H1 (cell line): Measurements from ENCODE around the gene ZNF385B. TPM values are rescaled to one million over a fixed set of nuclear protein-coding genes. Genes with fewer than 3 reads are reported as not detected.

Source experiments
- CTCF ChIA-PET: fragments of 300-600 bp; sonication (Branson Sonifier 250); formaldehyde crosslinking; loops from one replicate; lab custom pipeline; 2021; ENCODE audit not compliant: partially characterized antibody; lab: Charles Lee
- POLR2A ChIA-PET: fragments of 300-600 bp; sonication (Branson Sonifier 250); formaldehyde crosslinking; loops from one replicate; lab custom pipeline; 2021; ENCODE audit warnings: inconsistent platforms; ENCODE audit not compliant: partially characterized antibody; lab: Charles Lee
- DNase-seq, 2 experiments: peaks; one replicate each; pipeline versions ENCODE4 v3.0.0 to v3.0.0-alpha.2; 2010 to 2022; ENCODE audit warnings: low spot score in 2 of 2, low read depth in 1 of 2, mixed read lengths in 1 of 2
- FAIRE-seq: peaks from 2 replicates; lab custom pipeline; 2011; peaks lifted over from hg19 to GRCh38; lab: Jason Lieb, UNC
- H2AFZ ChIP-seq: 2 replicates; pipeline ENCODE4 v1.8.1; 2012; ENCODE audit warnings: low read length, inconsistent platforms
- H2AK5ac ChIP-seq: 2 replicates; pipeline ENCODE4 v1.6.1; 2013; ENCODE audit warnings: low read depth, low read length
- H2BK120ac ChIP-seq: replicated peaks from 2 replicates; pipeline ENCODE3; 2013; ENCODE audit warnings: low read depth, low read length, inconsistent platforms
- H2BK12ac ChIP-seq: 2 replicates; pipeline ENCODE4 v1.6.1; 2013; ENCODE audit warnings: low read depth, low read length
- H2BK15ac ChIP-seq: 2 replicates; pipeline ENCODE4 v1.6.1; 2013; ENCODE audit warnings: low read length
- H2BK20ac ChIP-seq: 2 replicates; pipeline ENCODE4 v1.6.1; 2013; ENCODE audit warnings: low read length
- H2BK5ac ChIP-seq: 2 replicates; pipeline ENCODE4 v1.6.1; 2013; ENCODE audit warnings: low read depth, low read length
- H3K14ac ChIP-seq: 2 replicates; pipeline ENCODE4 v1.6.1; 2013; ENCODE audit warnings: inconsistent platforms; ENCODE audit not compliant: insufficient read length
- H3K18ac ChIP-seq: 2 replicates; pipeline ENCODE4 v1.6.1; 2013; ENCODE audit warnings: low read length; ENCODE audit errors: extremely low read depth
- H3K23ac ChIP-seq: 2 replicates; pipeline ENCODE4 v1.6.1; 2013; ENCODE audit warnings: inconsistent platforms; ENCODE audit not compliant: insufficient read length
- H3K23me2 ChIP-seq: 2 replicates; pipeline ENCODE4 v1.6.1; 2013; ENCODE audit warnings: low read depth, low read length
- H3K27ac ChIP-seq: 2 replicates; pipeline ENCODE4 v1.6.1; 2011; ENCODE audit warnings: low read depth, low read length, inconsistent platforms
- H3K27me3 ChIP-seq, 4 experiments: replicated peaks in 1 of 4; 1 replicate in 1 of 4; 2 replicates in 3 of 4; pipeline versions ENCODE4 v1.6.1 to v1.8.1; 2011 to 2013; ENCODE audit warnings: low read length in 3 of 4, mild to moderate bottlenecking in 3 of 4, inconsistent platforms in 2 of 4, mixed read lengths in 2 of 4, moderate library complexity in 1 of 4; ENCODE audit not compliant: control insufficient read depth in 3 of 4, insufficient read depth in 3 of 4; ENCODE audit errors: extremely low read depth in 1 of 4
- H3K36me3 ChIP-seq, 4 experiments: 2 replicates each; pipeline versions ENCODE4 v1.6.1 to v1.8.1; 2011 to 2013; ENCODE audit warnings: mild to moderate bottlenecking in 4 of 4, low read length in 3 of 4, moderate library complexity in 2 of 4, control low read depth in 1 of 4, inconsistent platforms in 1 of 4; ENCODE audit not compliant: insufficient read depth in 4 of 4, control insufficient read depth in 2 of 4
- H3K4ac ChIP-seq: replicated peaks from 2 replicates; pipeline ENCODE3; 2013; ENCODE audit warnings: low read length, low read depth, mixed read lengths, inconsistent platforms; ENCODE audit not compliant: insufficient read length
- H3K4me1 ChIP-seq, 4 experiments: replicated peaks in 1 of 4; 1 replicate in 1 of 4; 2 replicates in 3 of 4; pipeline versions ENCODE4 v1.6.1 to v1.8.1; 2011 to 2013; ENCODE audit warnings: low read length in 3 of 4, inconsistent platforms in 2 of 4, mixed read lengths in 1 of 4; ENCODE audit not compliant: insufficient read depth in 4 of 4, control insufficient read depth in 3 of 4
- H3K4me2 ChIP-seq, 2 experiments: 2 replicates each; pipeline versions ENCODE4 v1.6.1 to v1.8.1; 2011 to 2013; ENCODE audit warnings: low read depth in 2 of 2, low read length in 2 of 2, control low read depth in 1 of 2, inconsistent platforms in 1 of 2, mild to moderate bottlenecking in 1 of 2; ENCODE audit not compliant: insufficient read depth in 1 of 2
- H3K4me3 ChIP-seq, 4 experiments: fragments of 200-600, 300-600 bp in 1 of 4; sonication (generic), shearing (Covaris generic), sonication (Bioruptor Twin) in 1 of 4; 2 replicates each; pipeline versions ENCODE4 v1.5.1 to v1.8.1; 2011 to 2016; ENCODE audit warnings: low read length in 4 of 4, low read depth in 3 of 4, control low read depth in 2 of 4, inconsistent platforms in 2 of 4, mild to moderate bottlenecking in 2 of 4, mixed read lengths in 1 of 4, moderate library complexity in 1 of 4; ENCODE audit not compliant: insufficient read depth in 2 of 4; ENCODE audit errors: extremely low read depth in 1 of 4
- H3K56ac ChIP-seq: replicated peaks from 2 replicates; pipeline ENCODE3; 2013; ENCODE audit warnings: low read depth, mild to moderate bottlenecking, mixed read lengths, low read length, inconsistent platforms; ENCODE audit not compliant: insufficient read length
- H3K79me1 ChIP-seq: 2 replicates; pipeline ENCODE4 v1.6.1; 2013; ENCODE audit warnings: low read depth, low read length, control low read depth
- H3K79me2 ChIP-seq, 2 experiments: 2 replicates each; pipeline versions ENCODE4 v1.6.1 to v1.8.1; 2012 to 2013; ENCODE audit warnings: low read length in 2 of 2, mild to moderate bottlenecking in 2 of 2, inconsistent platforms in 1 of 2; ENCODE audit not compliant: insufficient read depth in 2 of 2, control insufficient read depth in 1 of 2
- H3K9ac ChIP-seq, 4 experiments: replicated peaks in 1 of 4; 1 replicate in 1 of 4; 2 replicates in 3 of 4; pipeline versions ENCODE4 v1.6.1 to v1.8.1; 2011 to 2013; ENCODE audit warnings: low read depth in 3 of 4, low read length in 3 of 4, control low read depth in 2 of 4, mild to moderate bottlenecking in 2 of 4, moderate library complexity in 2 of 4, inconsistent platforms in 1 of 4; ENCODE audit errors: extremely low read depth in 1 of 4
- H3K9me3 ChIP-seq, 2 experiments: 2 replicates each; pipeline versions ENCODE4 v1.6.1 to v1.8.1; 2012 to 2013; ENCODE audit warnings: mild to moderate bottlenecking in 2 of 2, moderate library complexity in 2 of 2, control low read depth in 1 of 2, inconsistent platforms in 1 of 2, low read depth in 1 of 2, low read length in 1 of 2, mixed read lengths in 1 of 2; ENCODE audit not compliant: insufficient read depth in 2 of 2
- H4K20me1 ChIP-seq, 2 experiments: replicated peaks in 1 of 2; 2 replicates each; pipeline versions ENCODE3 to v1.8.1; 2011 to 2013; ENCODE audit warnings: inconsistent platforms in 2 of 2, low read length in 2 of 2, mild to moderate bottlenecking in 1 of 2; ENCODE audit not compliant: insufficient read depth in 2 of 2, control insufficient read depth in 1 of 2
- H4K5ac ChIP-seq: 2 replicates; pipeline ENCODE4 v1.6.1; 2013; ENCODE audit warnings: low read length, low read depth, mixed read lengths, inconsistent platforms; ENCODE audit not compliant: insufficient read length
- H4K8ac ChIP-seq: 2 replicates; pipeline ENCODE4 v1.8.0; 2013; ENCODE audit warnings: mild to moderate bottlenecking, moderate library complexity, low read length, inconsistent platforms; ENCODE audit not compliant: insufficient read depth; ENCODE audit errors: extremely low read depth
- H4K91ac ChIP-seq: replicated peaks from 2 replicates; pipeline ENCODE3; 2013; ENCODE audit warnings: low read length, mixed read lengths, inconsistent platforms; ENCODE audit not compliant: insufficient read length
- GTF2F1 ChIP-seq: IDR thresholded peaks from 2 replicates; pipeline ENCODE4 v1.6.1; 2012; ENCODE audit warnings: low read depth, low read length, improper control_type of control experiment, borderline replicate concordance
- KDM5A ChIP-seq: fragments of 200-600 bp; IDR thresholded peaks from 2 replicates; pipeline ENCODE4 v1.7.1; 2012; ENCODE audit warnings: mild to moderate bottlenecking, low read length, inconsistent platforms, mixed read lengths
- POLR2AphosphoS5 ChIP-seq: IDR thresholded peaks from 2 replicates; pipeline ENCODE4 v1.6.1; 2011; ENCODE audit warnings: low read depth, low read length
- RAD21 ChIP-seq, 2 experiments: IDR thresholded peaks in 1 of 2; conservative IDR thresholded peaks in 1 of 2; 2 replicates each; pipeline ENCODE4 v1.6.1; 2011; ENCODE audit warnings: low read depth in 2 of 2, low read length in 2 of 2, improper control_type of control experiment in 1 of 2, inconsistent platforms in 1 of 2, mild to moderate bottlenecking in 1 of 2, moderate library complexity in 1 of 2
- WGBS, 2 experiments: shearing (Covaris generic) in 1 of 2; methylation state at CpG; one replicate each; pipeline versions ENCODE4 v1.1.6 to v1.1.7; 2013 to 2015; ENCODE audit warnings: low lambda C conversion rate in 2 of 2, mixed read lengths in 2 of 2, inconsistent platforms in 1 of 2, low coverage in 1 of 2, missing lambda C conversion rate in 1 of 2; ENCODE audit not compliant: insufficient replicate concordance in 2 of 2, insufficient coverage in 1 of 2, insufficient read length in 1 of 2; ENCODE audit errors: extremely low coverage in 1 of 2, missing lambda C conversion rate in 1 of 2; 5-methylcytosine and 5-hydroxymethylcytosine counted together
- polyA plus RNA-seq, 7 experiments: library from polyadenylated mRNA; depleted of rRNA in 3 of 7; stranded (reverse) in 5 of 7; unstranded in 2 of 7; fragments of >200 nt in 5 of 7; fragments of 200-250 nt in 2 of 7; gene quantifications; 1 replicate in 5 of 7; 2 replicates in 1 of 7; 4 replicates in 1 of 7; pipeline versions ENCODE4 v1.2.1 to v1.2.3, GENCODE V29; 2011 to 2013; ENCODE audit warnings: missing spikeins in 2 of 7, mixed read lengths in 2 of 7
- total RNA-seq: library from RNA; stranded (reverse); fragmentation: NEBNext Ultra II Directional; extraction: Animal tissue kit (Norgen Biotek cat#: 25700); gene quantifications from 2 replicates; pipeline ENCODE4 v1.2.1, GENCODE V29; 2021
- TF ChIP-seq, protein P1 (sequence below), 3 experiments: IDR thresholded peaks; 1 replicate in 2 of 3; 2 replicates in 1 of 3; pipeline versions ENCODE4 v1.5.1 to v1.6.1; 2011; ENCODE audit warnings: low read length in 3 of 3, mild to moderate bottlenecking in 3 of 3, inconsistent platforms in 2 of 3, low read depth in 1 of 3, moderate library complexity in 1 of 3; ENCODE audit not compliant: insufficient read depth in 1 of 3; ENCODE audit errors: control extremely low read depth in 1 of 3

ZNF385B gene
- total and polyA plus RNA-seq, 2 of the 8 experiments (the other 6 are each of a cell fraction or from before 2014, with no cell fraction given), result 1.1 to 3.7 TPM

DNA sequence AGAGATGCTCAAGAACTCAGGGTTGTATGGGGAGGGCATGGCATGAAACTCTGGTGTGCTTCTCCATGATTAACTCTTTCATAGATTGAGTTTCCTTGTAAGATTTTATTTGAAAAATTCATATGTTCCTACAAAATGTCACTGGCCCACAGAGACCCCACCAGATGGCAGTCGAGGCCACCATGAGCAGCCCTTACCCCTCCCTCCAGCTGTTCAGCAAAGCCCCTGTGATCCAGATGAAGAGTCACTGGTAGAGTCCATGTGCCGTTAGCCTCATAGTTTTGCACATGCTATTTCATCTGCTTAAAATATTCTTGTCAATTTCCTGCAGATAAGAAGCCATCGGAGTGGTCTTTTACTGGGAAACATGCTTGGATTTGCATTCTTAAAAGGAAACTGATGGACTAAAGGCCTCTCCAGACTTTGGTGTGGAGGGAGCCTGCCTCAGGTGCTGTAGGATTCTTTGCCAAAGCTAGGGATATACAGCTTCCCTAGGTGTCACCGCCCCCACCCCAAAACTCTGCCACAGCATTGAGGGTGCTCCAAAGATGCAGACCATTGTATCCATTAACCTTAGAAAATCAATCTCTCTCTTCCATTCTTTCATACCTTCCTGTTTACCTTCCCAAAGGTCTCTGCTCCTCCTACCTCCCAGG is 18.8 kb downstream of the ZNF385B start:
- Histone ChIP-seq H3K4me3 (no peak overlapping the region), H3K27me3 (no peaks in the 10 kb centered on the region), H2BK120ac (no peak overlapping the region), H2BK12ac (no peak overlapping the region), H3K4me1 (peaks cover 0 to 3% (median 1%) of the 10 kb centered on the region in 4 experiments; a peak in 3 of 7 replicates), H2AFZ (0 out of 2 replicates have a peak overlapping the region, but pooled peaks have one; percentile 25), H3K9me3 (no peaks in the 10 kb centered on the region), H4K20me1 (no peaks in the 10 kb centered on the region), H3K79me2 (no peaks in the 10 kb centered on the region)
- POLR2A ChIA-PET, result no interaction called here
- FAIRE-seq, result peak; percentile 58
- CTCF ChIA-PET, result interaction anchor here (0.6 to 7.7 kb wide), 18 partner anchors 9 to 1015 kb away, joined by 3 to 72 read pairs (median 4); no protein-coding TSS in a partner anchor
- TF ChIP-seq POLR2AphosphoS5 (no peak), GTF2F1 (no peak), RAD21 (IDR thresholded peaks at IDR 0.05 in 1 of 2, conservative IDR thresholded peaks at IDR 0.05 in 1 of 2; ENCODE audit: low read depth in 2 of 2, low read length in 2 of 2) (peak; percentile 84 to 85), KDM5A (no peak)
- TF ChIP-seq, protein P1, sequence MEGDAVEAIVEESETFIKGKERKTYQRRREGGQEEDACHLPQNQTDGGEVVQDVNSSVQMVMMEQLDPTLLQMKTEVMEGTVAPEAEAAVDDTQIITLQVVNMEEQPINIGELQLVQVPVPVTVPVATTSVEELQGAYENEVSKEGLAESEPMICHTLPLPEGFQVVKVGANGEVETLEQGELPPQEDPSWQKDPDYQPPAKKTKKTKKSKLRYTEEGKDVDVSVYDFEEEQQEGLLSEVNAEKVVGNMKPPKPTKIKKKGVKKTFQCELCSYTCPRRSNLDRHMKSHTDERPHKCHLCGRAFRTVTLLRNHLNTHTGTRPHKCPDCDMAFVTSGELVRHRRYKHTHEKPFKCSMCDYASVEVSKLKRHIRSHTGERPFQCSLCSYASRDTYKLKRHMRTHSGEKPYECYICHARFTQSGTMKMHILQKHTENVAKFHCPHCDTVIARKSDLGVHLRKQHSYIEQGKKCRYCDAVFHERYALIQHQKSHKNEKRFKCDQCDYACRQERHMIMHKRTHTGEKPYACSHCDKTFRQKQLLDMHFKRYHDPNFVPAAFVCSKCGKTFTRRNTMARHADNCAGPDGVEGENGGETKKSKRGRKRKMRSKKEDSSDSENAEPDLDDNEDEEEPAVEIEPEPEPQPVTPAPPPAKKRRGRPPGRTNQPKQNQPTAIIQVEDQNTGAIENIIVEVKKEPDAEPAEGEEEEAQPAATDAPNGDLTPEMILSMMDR (IDR thresholded peaks at IDR 0.05; ENCODE audit: control extremely low read depth in 1 of 3, insufficient read depth in 1 of 3, low read depth in 1 of 3, low read length in 3 of 3), result peak; percentile 59 to 74 (median 62)
- TF ChIP-seq, all 59 proteins: peak for 2
- Histone ChIP-seq H3K18ac (no peak overlapping the region), H3K14ac (no peak overlapping the region), H3K79me1 (no peaks in the 10 kb centered on the region), H3K4ac (no peak overlapping the region), H4K8ac (no peak overlapping the region), H2AK5ac (no peak overlapping the region), H3K27ac (no peak overlapping the region), H2BK20ac (no peak overlapping the region), H3K23me2 (no peaks in the 10 kb centered on the region), H3K23ac (no peak overlapping the region), H3K56ac (no peak overlapping the region), H2BK15ac (no peak overlapping the region), H3K36me3 (no peaks in the 10 kb centered on the region), H2BK5ac (no peak overlapping the region), H4K91ac (no peak overlapping the region), H3K9ac (no peak overlapping the region), H4K5ac (no peak overlapping the region), H3K4me2 (no peak overlapping the region)
- DNase-seq, result peak in 1 of 2 experiments; percentile 53
- 59% methylated on average over 4 of the region's 4 CpGs; no CpG with 5 or more reads in 1 of the 2 experiments for WGBS, 2 experiments
